Lung (tissue), 12 donors: ENCODE measurements around the gene MATN3. TPM values are rescaled to one million over a fixed set of nuclear protein-coding genes. Genes with fewer than 3 reads are reported as not detected.

Experiments used
- ATAC-seq: fragments of 200-7000 bp; cut with Tn5 transposase; one replicate; pipeline ENCODE4 v1.9.1; 2020; ENCODE audit warnings: moderate number of reproducible peaks; ENCODE audit not compliant: insufficient read depth, low FRiP score
- DNase-seq, 3 donors: peaks; one replicate each; pipeline ENCODE4 v3.0.0-alpha.2; 2013 to 2017
- H3K27ac ChIP-seq, 2 donors: one replicate each; pipeline ENCODE4 v1.5.1; 2013; ENCODE audit warnings: mild to moderate bottlenecking in 2 of 2, moderate library complexity in 2 of 2, control low read depth in 1 of 2, inconsistent platforms in 1 of 2, low read depth in 1 of 2, low read length in 1 of 2
- H3K27me3 ChIP-seq, 3 donors: one replicate each; pipeline ENCODE4 v1.5.1; 2013; ENCODE audit warnings: low read length in 2 of 3; ENCODE audit not compliant: control insufficient read depth in 3 of 3, insufficient read depth in 3 of 3
- H3K36me3 ChIP-seq, 4 donors: one replicate each; pipeline ENCODE4 v1.5.1; 2013; ENCODE audit warnings: low read length in 4 of 4, mild to moderate bottlenecking in 1 of 4, moderate library complexity in 1 of 4; ENCODE audit not compliant: control insufficient read depth in 4 of 4, insufficient read depth in 4 of 4
- H3K4me1 ChIP-seq, 5 donors: one replicate each; pipeline ENCODE4 v1.5.1; 2013; ENCODE audit warnings: low read length in 5 of 5, mild to moderate bottlenecking in 2 of 5, moderate library complexity in 1 of 5; ENCODE audit not compliant: control insufficient read depth in 5 of 5, insufficient read depth in 5 of 5
- H3K4me3 ChIP-seq: one replicate; pipeline ENCODE4 v1.5.1; 2013; ENCODE audit warnings: mild to moderate bottlenecking, control low read depth, moderate library complexity
- H3K9ac ChIP-seq, 2 donors: one replicate each; pipeline ENCODE4 v1.5.1; 2013; ENCODE audit warnings: low read length in 2 of 2, control low read depth in 1 of 2; ENCODE audit not compliant: insufficient read depth in 1 of 2
- H3K9me3 ChIP-seq, 4 donors: one replicate each; pipeline ENCODE4 v1.5.1; 2013; ENCODE audit warnings: low read length in 3 of 4, mild to moderate bottlenecking in 1 of 4, moderate library complexity in 1 of 4; ENCODE audit not compliant: control insufficient read depth in 4 of 4, insufficient read depth in 3 of 4
- CTCF ChIP-seq: IDR thresholded peaks from 2 replicates; pipeline ENCODE4 v1.5.1; 2012; ENCODE audit warnings: mild to moderate bottlenecking; ENCODE audit errors: control extremely low read depth, extremely low read depth
- WGBS, 2 donors: extraction: QIAGEN DNeasy Blood & Tissue Kit; methylation state at CpG; one replicate each; pipeline ENCODE4 v1.1.7; 2013; 5-methylcytosine and 5-hydroxymethylcytosine counted together
- polyA plus RNA-seq, 2 donors: library from polyadenylated mRNA; stranded (reverse); fragments of 200-250 nt; gene quantifications; one replicate each; pipeline ENCODE4 v1.2.1, GENCODE V29; 2013
- total RNA-seq, 2 donors: library from RNA; depleted of rRNA in 1 of 2; stranded (reverse); fragments of >200 nt in 1 of 2; gene quantifications; one replicate each; pipeline ENCODE4 v1.2.1, GENCODE V29; 2014 to 2021
- donor health status: control.
- donor health status: control.
- donor health status: Bipolar disorder and iron deficiency.
- donor health status: healthy.
- donor health status: DM: yes; HTN: yes; CAD: no.

MATN3 gene
- total and polyA plus RNA-seq, 4 donors, result 2.7 to 3.6 (median 3.0) TPM

DNA sequence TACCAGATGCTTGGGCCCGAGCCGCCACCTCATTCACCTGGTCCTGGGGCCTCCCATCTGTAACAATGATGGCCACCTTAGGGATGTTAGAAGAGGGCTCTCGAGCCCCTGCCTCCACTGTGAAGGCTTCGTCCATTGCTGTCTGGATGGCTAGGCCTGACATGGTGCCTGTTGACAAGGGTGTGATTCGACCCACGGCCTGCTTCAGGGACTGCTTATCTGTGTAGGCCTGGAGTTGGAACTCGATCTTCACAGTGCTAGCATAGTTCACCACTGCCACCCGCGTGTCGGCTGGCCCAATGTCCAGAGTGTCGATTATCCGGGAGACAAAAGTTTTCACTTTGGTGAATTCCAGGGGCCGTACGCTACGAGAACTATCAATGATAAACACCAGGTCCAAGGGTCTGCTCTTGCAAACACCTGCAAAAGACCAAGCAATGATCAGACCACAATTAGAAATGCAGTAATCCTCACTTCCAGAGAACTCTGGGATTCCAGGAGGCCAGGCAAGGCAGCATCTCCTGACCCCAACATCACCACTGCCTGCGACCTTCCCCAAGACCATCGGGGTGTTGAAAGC lies 6.5 kb downstream of the MATN3 start:
- WGBS, 2 donors, result 92 to 97% methylated on average over 17 of the region's 17 CpGs
- Histone ChIP-seq H3K4me1 (no peaks in the 10 kb centered on the region), H3K36me3 (no peaks in the 10 kb centered on the region), H3K9me3 (no peaks in the 10 kb centered on the region), H3K9ac (no peak overlapping the region), H3K27me3 (no peaks in the 10 kb centered on the region), H3K27ac (no peak overlapping the region), H3K4me3 (no peak overlapping the region)
- DNase-seq, result no peak
- ATAC-seq, result no peak
- TF ChIP-seq CTCF, result no peak

DNA sequence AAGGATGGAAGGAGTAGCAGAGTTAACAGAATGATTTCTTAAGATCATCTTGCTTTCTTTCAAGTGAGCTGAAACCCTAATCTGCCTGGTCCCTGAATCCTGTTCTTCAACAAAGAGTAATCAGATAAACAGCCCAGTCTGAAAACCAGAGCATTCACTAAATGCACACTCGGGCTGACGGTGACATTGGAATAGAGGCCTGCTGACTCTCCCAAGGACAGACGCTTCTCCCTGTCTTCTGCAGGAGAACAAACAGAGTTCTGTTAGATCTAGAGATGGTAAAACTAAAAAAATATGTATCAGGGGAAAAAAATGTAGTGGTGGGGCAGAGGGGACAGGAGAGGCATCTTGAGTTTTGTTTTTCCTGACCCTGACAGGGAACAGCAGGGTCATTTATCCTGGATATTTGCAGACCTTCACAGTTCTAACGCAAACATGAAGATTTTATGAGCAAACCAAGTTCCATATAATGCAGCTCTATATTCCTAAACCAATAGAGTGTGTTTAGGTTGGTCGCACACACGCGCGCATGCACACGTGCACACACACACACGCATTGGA lies 7.3 kb downstream of the MATN3 start:
- Histone ChIP-seq H3K9me3 (no peaks in the 10 kb centered on the region), H3K4me3 (no peak overlapping the region), H3K27me3 (no peaks in the 10 kb centered on the region), H3K9ac (no peak overlapping the region), H3K27ac (no peak overlapping the region), H3K4me1 (no peaks in the 10 kb centered on the region), H3K36me3 (no peaks in the 10 kb centered on the region)
- 96 to 98% methylated on average over 10 of the region's 10 CpGs for WGBS, 2 donors
- ATAC-seq, result no peak
- DNase-seq, result no peak
- TF ChIP-seq CTCF, result no peak

GRCh38 chr2:20001361-20001863 lies 11.1 kb downstream of the MATN3 start:
- 81 to 87% methylated on average over 2 of the region's 2 CpGs for WGBS, 2 donors
- Histone ChIP-seq H3K9me3 (no peaks in the 10 kb centered on the region), H3K27me3 (no peaks in the 10 kb centered on the region), H3K27ac (no peak overlapping the region), H3K9ac (no peak overlapping the region), H3K4me1 (no peaks in the 10 kb centered on the region), H3K36me3 (no peaks in the 10 kb centered on the region), H3K4me3 (no peak overlapping the region)
- DNase-seq (no peak), ATAC-seq (no peak)
- TF ChIP-seq CTCF, result no peak
